Spleen (tissue), 7 donors: ENCODE results near the gene GALNT16.

Source experiments
- CTCF ChIP-seq, 11 experiments: fragments of 200-600 bp in 7 of 11; fragments of 450-650 bp in 4 of 11; sonication (generic) in 4 of 11; IDR thresholded peaks in 8 of 11; conservative IDR thresholded peaks in 3 of 11; 1 replicate in 7 of 11; 2 replicates in 4 of 11; pipeline versions ENCODE4 v1.4.0 to v1.8.0; 2016 to 2021; ENCODE audit warnings: antibody characterized with exemption in 11 of 11, inconsistent platforms in 4 of 11, mild to moderate bottlenecking in 1 of 11
- POLR2AphosphoS5 ChIP-seq, 3 donors: sonication (generic); formaldehyde crosslinking; IDR thresholded peaks; one replicate each; pipeline ENCODE4 v1.5.1; 2017; ENCODE audit warnings: antibody characterized with exemption in 3 of 3
- donor health status: DM: no; HTN: no; CAD: no; lungs with moderate emphysema.
- donor health status: DM: no; HTN: no; CAD: no.
- donor health status: DM: no; HTN: no; CAD: no.

GRCh38 chr14:69262516-69262915 is 2.6 kb downstream of the GALNT16 start:
- TF ChIP-seq POLR2AphosphoS5 (IDR thresholded peaks at IDR 0.05) (no peak), CTCF (IDR thresholded peaks at IDR 0.05 in 8 of 11, conservative IDR thresholded peaks at IDR 0.05 in 3 of 11) (no peak)
